Osteoblast (primary cell): Measurements from ENCODE around the gene JUN. TPM values are rescaled to one million over a fixed set of nuclear protein-coding genes. Genes with fewer than 3 reads are reported as not detected.
A peak's percentile ranks its signal among the peaks of the same experiment; 100 is the strongest.

Experiments used
- DNase-seq: peaks from one replicate; pipeline ENCODE4 v3.0.0; 2011; ENCODE audit warnings: low spot score, mixed read lengths; ENCODE audit not compliant: insufficient read length; ENCODE audit errors: missing footprints
- H2AFZ ChIP-seq: 2 replicates; pipeline ENCODE4 v1.6.0; 2011; ENCODE audit warnings: mild to moderate bottlenecking, low read length
- H3K27ac ChIP-seq: 2 replicates; pipeline ENCODE4 v1.5.1; 2011; ENCODE audit warnings: mild to moderate bottlenecking, low read depth, low read length, moderate library complexity
- H3K27me3 ChIP-seq: 2 replicates; pipeline ENCODE4 v1.6.0; 2012; ENCODE audit warnings: mild to moderate bottlenecking, control low read depth, inconsistent platforms, low read length, moderate library complexity; ENCODE audit not compliant: insufficient read depth
- H3K36me3 ChIP-seq: 2 replicates; pipeline ENCODE4 v1.5.1; 2011; ENCODE audit warnings: mild to moderate bottlenecking, low read length, control low read depth, moderate library complexity; ENCODE audit not compliant: insufficient read depth
- H3K4me1 ChIP-seq: 2 replicates; pipeline ENCODE4 v1.5.1; 2011; ENCODE audit warnings: mild to moderate bottlenecking, low read length, control low read depth, moderate library complexity; ENCODE audit not compliant: insufficient read depth
- H3K4me2 ChIP-seq: 2 replicates; pipeline ENCODE4 v1.6.0; 2011; ENCODE audit warnings: mild to moderate bottlenecking, low read length; ENCODE audit not compliant: insufficient read depth
- H3K4me3 ChIP-seq: fragments of 200-600 bp; sonication (generic); 3 replicates; pipeline ENCODE4 v1.5.1; 2012; ENCODE audit warnings: mild to moderate bottlenecking, low read length, inconsistent platforms; ENCODE audit not compliant: insufficient read depth
- H3K79me2 ChIP-seq: 2 replicates; pipeline ENCODE4 v1.6.0; 2012; ENCODE audit warnings: mild to moderate bottlenecking, low read length, control low read depth, inconsistent platforms; ENCODE audit not compliant: insufficient read depth
- H3K9me3 ChIP-seq: 2 replicates; pipeline ENCODE4 v1.5.1; 2011; ENCODE audit warnings: low read depth, low read length, control low read depth
- H4K20me1 ChIP-seq: 2 replicates; pipeline ENCODE4 v1.6.0; 2012; ENCODE audit warnings: mild to moderate bottlenecking, low read length, control low read depth; ENCODE audit not compliant: insufficient read depth
- CTCF ChIP-seq: IDR thresholded peaks from 2 replicates; pipeline ENCODE4 v1.5.1; 2011; ENCODE audit warnings: mild to moderate bottlenecking, low read depth, low read length, moderate library complexity; ENCODE audit errors: extremely low read depth
- total RNA-seq: library from RNA; depleted of rRNA; stranded (reverse); fragments of >200 nt; gene quantifications from 2 replicates; pipeline ENCODE4 v1.2.3, GENCODE V29; 2012

Gene JUN
- total RNA-seq, 1 donor: 48.9 TPM

- Histone ChIP-seq H3K4me3 (no peak overlapping the region), H3K27me3 (no peaks in the 10 kb centered on the region), H3K27ac (no peak overlapping the region), H2AFZ (no peak overlapping the region), H3K79me2 (no peaks in the 10 kb centered on the region), H4K20me1 (no peaks in the 10 kb centered on the region), H3K9me3 (no peaks in the 10 kb centered on the region), H3K4me1 (no peaks in the 10 kb centered on the region), H3K4me2 (no peak overlapping the region), H3K36me3 (no peaks in the 10 kb centered on the region)
- TF ChIP-seq CTCF: peak; percentile 81
- peak; percentile 68 for DNase-seq
Observed at GRCh38 chr1:58739856-58740466, 43.9 kb downstream of the JUN start.

GRCh38 chr1:58738876-58739275, 45.0 kb downstream of the JUN start:
- no peaks in the 10 kb centered on the region for H3K4me1 ChIP-seq
- H3K27me3 ChIP-seq: no peaks in the 10 kb centered on the region
- H3K9me3 ChIP-seq: no peaks in the 10 kb centered on the region
- H2AFZ ChIP-seq: no peak overlapping the region
- no peak overlapping the region for H3K4me2 ChIP-seq
- H3K36me3 ChIP-seq: no peaks in the 10 kb centered on the region
- no peak for TF ChIP-seq CTCF
- no peak overlapping the region for H3K27ac ChIP-seq
- H4K20me1 ChIP-seq: no peaks in the 10 kb centered on the region
- H3K79me2 ChIP-seq: no peaks in the 10 kb centered on the region
- no peak overlapping the region for H3K4me3 ChIP-seq
- no peak for DNase-seq

- DNase-seq: no peak
- Histone ChIP-seq H3K4me2 (no peak overlapping the region), H4K20me1 (no peaks in the 10 kb centered on the region), H3K79me2 (no peaks in the 10 kb centered on the region), H3K27me3 (no peaks in the 10 kb centered on the region), H3K36me3 (no peaks in the 10 kb centered on the region), H3K9me3 (no peaks in the 10 kb centered on the region), H2AFZ (no peak overlapping the region), H3K4me3 (no peak overlapping the region), H3K27ac (no peak overlapping the region), H3K4me1 (peaks cover 10% of the 10 kb centered on the region)
- no peak for TF ChIP-seq CTCF
Observed at GRCh38 chr1:58735586-58735985, 48.3 kb downstream of the JUN start.

GRCh38 chr1:58734630-58735029, 49.2 kb downstream of the JUN start:
- Histone ChIP-seq H3K27me3 (no peaks in the 10 kb centered on the region), H2AFZ (no peak overlapping the region), H3K36me3 (no peaks in the 10 kb centered on the region), H3K9me3 (no peaks in the 10 kb centered on the region), H4K20me1 (no peaks in the 10 kb centered on the region), H3K27ac (no peak overlapping the region), H3K4me1 (peaks cover 10% of the 10 kb centered on the region), H3K79me2 (no peaks in the 10 kb centered on the region), H3K4me2 (no peak overlapping the region), H3K4me3 (no peak overlapping the region)
- TF ChIP-seq CTCF: no peak
- DNase-seq: no peak
